CD4-positive, alpha-beta T cell (primary cell): ENCODE measurements around the gene PBXIP1. TPM values are rescaled to one million over a fixed set of nuclear protein-coding genes. Genes with fewer than 3 reads are reported as not detected.

ENCODE experiments used
- ATAC-seq: fragments of 200-7000 bp; cut with Tn5 transposase; one replicate; pipeline ENCODE4 v1.10.0; 2022; ENCODE audit warnings: mild to moderate bottlenecking; ENCODE audit not compliant: poor library complexity
- CTCF ChIA-PET: fragments of 350-600 bp; sonication (Branson Sonifier 250); formaldehyde crosslinking; loops from one replicate; lab custom pipeline; 2021; ENCODE audit warnings: antibody characterized with exemption, inconsistent platforms; lab: Charles Lee
- POLR2A ChIA-PET: fragments of 350-600 bp; sonication (Branson Sonifier 250); formaldehyde crosslinking; loops from one replicate; lab custom pipeline; 2021; ENCODE audit warnings: antibody characterized with exemption, inconsistent platforms; lab: Charles Lee
- DNase-seq, 14 experiments: peaks; one replicate each; pipeline ENCODE4 v3.0.0-alpha.2; 2013 to 2020; ENCODE audit warnings: mixed read lengths in 2 of 14
- H3K27ac ChIP-seq, 2 donors: one replicate each; pipeline versions ENCODE4 v1.5.1 to v1.7.0; 2013; ENCODE audit warnings: low read length in 2 of 2, low read depth in 1 of 2, mild to moderate bottlenecking in 1 of 2
- H3K27me3 ChIP-seq, 2 experiments: 1 replicate in 1 of 2; 2 replicates in 1 of 2; pipeline versions ENCODE4 v1.6.1 to v1.7.0; 2013; ENCODE audit warnings: low read length in 2 of 2, control low read depth in 1 of 2, mild to moderate bottlenecking in 1 of 2, moderate library complexity in 1 of 2; ENCODE audit not compliant: insufficient read depth in 2 of 2, control insufficient read depth in 1 of 2
- H3K36me3 ChIP-seq: one replicate; pipeline ENCODE4 v1.6.1; 2013; ENCODE audit warnings: low read length, control low read depth; ENCODE audit not compliant: insufficient read depth
- H3K4me1 ChIP-seq: one replicate; pipeline ENCODE4 v1.6.1; 2013; ENCODE audit warnings: low read length, control low read depth; ENCODE audit not compliant: insufficient read depth
- H3K4me3 ChIP-seq: one replicate; pipeline ENCODE4 v1.5.1; 2013; ENCODE audit warnings: mild to moderate bottlenecking, low read length, moderate library complexity
- H3K9me3 ChIP-seq, 2 experiments: 1 replicate in 1 of 2; 2 replicates in 1 of 2; pipeline versions ENCODE4 v1.6.1 to v1.7.0; 2013; ENCODE audit warnings: low read length in 2 of 2, mild to moderate bottlenecking in 2 of 2, control low read depth in 1 of 2, moderate library complexity in 1 of 2; ENCODE audit not compliant: control insufficient read depth in 1 of 2, insufficient read depth in 1 of 2
- H3K27ac Mint-ChIP-seq: one replicate; pipeline ENCODE4 v1.8.0; 2020; ENCODE audit warnings: mixed read lengths
- H3K27me3 Mint-ChIP-seq: one replicate; pipeline ENCODE4 v1.8.0; 2021; ENCODE audit warnings: mixed read lengths
- H3K36me3 Mint-ChIP-seq: one replicate; pipeline ENCODE4 v1.8.0; 2021; ENCODE audit warnings: low read depth, mixed read lengths
- H3K4me1 Mint-ChIP-seq: one replicate; pipeline ENCODE4 v1.8.0; 2021; ENCODE audit warnings: low read depth, mixed read lengths
- H3K4me3 Mint-ChIP-seq: one replicate; pipeline ENCODE4 v1.8.0; 2020; ENCODE audit warnings: mild to moderate bottlenecking, mixed read lengths
- H3K9me3 Mint-ChIP-seq: one replicate; pipeline ENCODE4 v1.8.0; 2020; ENCODE audit warnings: mixed read lengths
- CTCF ChIP-seq: fragments of 200-600 bp; IDR thresholded peaks from one replicate; pipeline ENCODE4 v1.8.0; 2022; ENCODE audit warnings: antibody characterized with exemption, mild to moderate bottlenecking
- intact Hi-C, 2 experiments: fragments of 100-400 bp; cut with DNase I in 1 of 2; cut with micrococcal nuclease in 1 of 2; formaldehyde crosslinking; loops; one replicate each; pipeline versions ENCODE4 v1.15.1 to v1.9.0; 2023 to 2025; cut with DNase I, micrococcal nuclease
- total RNA-seq, 174 experiments: library from RNA in 2 of 174; stranded (reverse) in 2 of 174; gene quantifications; one replicate each; pipeline ENCODE4 v1.2.3 and lab custom pipeline; 2021 to 2026

The PBXIP1 gene
- total RNA-seq, 2 experiments from 2014 or later = 434 to 440 TPM

DNA sequence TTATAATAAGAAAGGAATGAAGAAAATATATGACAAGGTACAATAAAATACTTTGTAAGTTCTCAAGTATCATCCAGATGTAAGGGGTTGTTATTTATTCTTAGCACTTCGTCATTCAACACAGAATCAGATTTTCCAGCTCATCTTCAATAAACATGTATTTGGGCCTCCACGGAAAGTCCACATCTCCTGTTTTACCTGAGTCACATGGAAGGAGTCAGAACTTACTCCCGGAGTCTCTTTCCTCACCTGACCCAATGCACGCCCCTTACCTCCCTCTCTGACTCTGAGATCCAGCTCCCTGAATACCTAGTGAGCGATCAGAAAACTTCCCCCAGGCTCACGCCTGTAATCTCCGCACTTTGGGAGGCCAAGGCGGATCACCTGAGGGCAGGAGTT lies 17.9 kb downstream of the PBXIP1 start:
- Mint-ChIP-seq H3K4me1 (peaks cover 73% of the 10 kb centered on the region), H3K27ac (peak overlapping the region; percentile 98), H3K36me3 (peaks cover 20% of the 10 kb centered on the region), H3K9me3 (no peaks in the 10 kb centered on the region), H3K4me3 (peak overlapping the region; percentile 90), H3K27me3 (no peaks in the 10 kb centered on the region)
- DNase-seq (no peak), ATAC-seq (no peak)
- Histone ChIP-seq H3K36me3 (no peaks in the 10 kb centered on the region), H3K27ac (peak overlapping the region; percentile 98 to 100), H3K4me3 (peak overlapping the region; percentile 86), H3K27me3 (no peaks in the 10 kb centered on the region), H3K9me3 (no peaks in the 10 kb centered on the region), H3K4me1 (peaks cover 72% of the 10 kb centered on the region)
- TF ChIP-seq CTCF = no peak
- CTCF ChIA-PET = interaction anchor here (0.8 to 3.9 kb wide), 6 partner anchors 11 to 124 kb away, joined by 3 to 38 read pairs (median 17); partner anchors contain the start of genes PBXIP1 and PYGO2
- intact Hi-C loops = loop anchor here (1.0 to 2.0 kb wide), 9 partner anchors 17 to 379 kb away; partner anchors contain the start of genes CKS1B (in 2 of the 2), PYGO2 (in 1 of the 2), UBE2Q1 (in 1 of the 2) and ZBTB7B (in 1 of the 2)
- POLR2A ChIA-PET = interaction anchor here (0.8 to 3.0 kb wide), 9 partner anchors 11 to 79 kb away, joined by 3 to 24 read pairs (median 4); partner anchors contain the start of genes PYGO2 and ZBTB7B

- intact Hi-C loops = loop anchor here (1.0 to 2.0 kb wide), 9 partner anchors 18 to 379 kb away; partner anchors contain the start of genes CKS1B (in 2 of the 2), PYGO2 (in 1 of the 2), UBE2Q1 (in 1 of the 2) and ZBTB7B (in 1 of the 2)
- no peaks in the 10 kb centered on the region for H3K27me3 ChIP-seq
- POLR2A ChIA-PET = interaction anchor here (0.5 to 3.0 kb wide), 31 partner anchors 8 to 1568 kb away, joined by 3 to 24 read pairs (median 4); partner anchors contain the start of genes ADAM15, ADAR, CKS1B and FLAD1
These were observed 18.6 kb downstream of the PBXIP1 start for GRCh38 chr1:154937085-154937987.

More at GRCh38 chr1:154937085-154937987, 18.6 kb downstream of the PBXIP1 start:
- Mint-ChIP-seq H3K4me1 (peaks cover 66% of the 10 kb centered on the region), H3K36me3 (peaks cover 15% of the 10 kb centered on the region), H3K27ac (peak overlapping the region; percentile 98), H3K27me3 (no peaks in the 10 kb centered on the region), H3K9me3 (no peaks in the 10 kb centered on the region), H3K4me3 (peak overlapping the region; percentile 90)
- Histone ChIP-seq H3K36me3 (peaks cover under 1% of the 10 kb centered on the region), H3K4me3 (peak overlapping the region; percentile 86), H3K4me1 (peaks cover 65% of the 10 kb centered on the region), H3K9me3 (no peaks in the 10 kb centered on the region), H3K27ac (peak overlapping the region; percentile 98 to 100)
- CTCF ChIA-PET = interaction anchor here (0.8 to 3.9 kb wide), 15 partner anchors 11 to 177 kb away, joined by 3 to 38 read pairs (median 4); partner anchors contain the start of genes FLAD1, PBXIP1 and PYGO2
- peak; percentile 77 for ATAC-seq
- peak in 13 of 14 experiments; percentile 77 to 98 (median 87) for DNase-seq
- peak; percentile 28 for TF ChIP-seq CTCF
